ENCODE measurements around the gene SPG11.

DNA sequence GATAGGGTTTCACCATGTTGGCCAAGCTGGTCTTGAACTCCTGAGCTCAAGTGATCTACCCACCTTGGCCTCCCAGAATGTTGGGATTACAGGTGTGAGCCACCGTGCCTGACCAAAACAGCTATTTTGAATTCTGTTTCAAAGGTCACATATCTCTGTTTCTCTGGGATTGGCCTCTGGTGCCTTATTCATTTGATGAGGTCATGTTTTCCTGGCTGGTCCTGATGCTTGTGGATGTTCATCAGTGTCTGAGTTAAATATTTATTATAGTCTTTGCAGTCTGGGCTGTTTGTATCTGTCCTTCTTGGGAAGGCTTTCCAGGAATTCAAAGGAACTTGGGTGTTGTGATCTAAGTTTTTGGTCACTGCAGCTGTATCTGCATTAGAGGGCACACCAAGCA, 42.5 kb upstream of the SPG11 start:
- TF ChIP-seq EZH2 (optimal IDR thresholded peaks at IDR 0.05; ENCODE audit: low read depth, low read length) = no peak
- TF ChIP-seq, protein P1, sequence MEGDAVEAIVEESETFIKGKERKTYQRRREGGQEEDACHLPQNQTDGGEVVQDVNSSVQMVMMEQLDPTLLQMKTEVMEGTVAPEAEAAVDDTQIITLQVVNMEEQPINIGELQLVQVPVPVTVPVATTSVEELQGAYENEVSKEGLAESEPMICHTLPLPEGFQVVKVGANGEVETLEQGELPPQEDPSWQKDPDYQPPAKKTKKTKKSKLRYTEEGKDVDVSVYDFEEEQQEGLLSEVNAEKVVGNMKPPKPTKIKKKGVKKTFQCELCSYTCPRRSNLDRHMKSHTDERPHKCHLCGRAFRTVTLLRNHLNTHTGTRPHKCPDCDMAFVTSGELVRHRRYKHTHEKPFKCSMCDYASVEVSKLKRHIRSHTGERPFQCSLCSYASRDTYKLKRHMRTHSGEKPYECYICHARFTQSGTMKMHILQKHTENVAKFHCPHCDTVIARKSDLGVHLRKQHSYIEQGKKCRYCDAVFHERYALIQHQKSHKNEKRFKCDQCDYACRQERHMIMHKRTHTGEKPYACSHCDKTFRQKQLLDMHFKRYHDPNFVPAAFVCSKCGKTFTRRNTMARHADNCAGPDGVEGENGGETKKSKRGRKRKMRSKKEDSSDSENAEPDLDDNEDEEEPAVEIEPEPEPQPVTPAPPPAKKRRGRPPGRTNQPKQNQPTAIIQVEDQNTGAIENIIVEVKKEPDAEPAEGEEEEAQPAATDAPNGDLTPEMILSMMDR (IDR thresholded peaks at IDR 0.05; ENCODE audit: low read length) = no peak

All from MM.1S (cell line).